GM19324 (cell line): ENCODE measurements around the gene METTL22.

Experiments used
- ATAC-seq: cut with Tn5 transposase; IDR thresholded peaks from one replicate; pipeline ENCODE4 v1.9.1; 2021; ENCODE audit warnings: mild to moderate bottlenecking, moderate library complexity; ENCODE audit not compliant: unreplicated experiment, low FRiP score

METTL22 gene

DNA sequence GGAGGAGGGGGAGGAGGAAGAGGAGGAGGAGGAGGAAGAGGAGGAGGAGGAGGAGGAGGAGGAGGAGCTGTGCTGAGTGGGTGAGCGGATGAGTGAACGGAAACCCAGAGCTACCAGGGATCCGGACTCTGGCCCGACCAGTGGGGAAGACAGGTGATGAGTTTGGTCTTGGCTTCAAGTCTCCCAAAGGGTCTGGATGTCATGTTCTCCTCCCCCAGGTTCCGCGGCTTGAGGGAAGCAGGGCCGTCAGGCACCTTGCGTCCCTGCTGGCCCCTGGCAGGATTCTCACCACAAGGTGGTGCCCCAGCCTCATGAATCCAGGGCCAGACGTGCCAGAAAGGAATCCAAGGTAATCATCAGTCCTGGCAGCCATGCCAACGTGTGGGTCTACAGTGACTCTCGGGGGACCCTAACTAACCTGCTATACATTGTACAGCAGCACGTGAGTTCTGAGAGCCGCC lies 39.4 kb downstream of the METTL22 start:
- ATAC-seq, result no peak

DNA sequence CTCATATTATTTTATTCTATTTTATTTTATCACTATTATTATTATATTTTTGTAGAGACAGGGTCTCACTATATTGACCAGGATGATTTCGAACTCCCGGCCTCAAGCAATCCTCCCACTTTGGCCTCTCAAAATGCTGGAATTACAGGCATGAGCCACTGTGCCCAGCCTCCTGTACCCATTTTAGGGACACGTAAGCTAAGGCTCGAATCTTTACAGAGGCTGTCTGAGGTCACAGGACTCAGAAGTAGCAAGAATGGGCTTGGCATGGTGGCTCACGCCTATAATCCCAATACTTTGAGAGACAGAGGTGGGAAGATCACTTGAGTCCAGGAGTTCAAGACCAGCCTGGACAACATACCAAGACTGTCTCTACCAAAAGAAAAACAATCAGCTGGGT lies 40.2 kb downstream of the METTL22 start:
- ATAC-seq, result no peak

DNA sequence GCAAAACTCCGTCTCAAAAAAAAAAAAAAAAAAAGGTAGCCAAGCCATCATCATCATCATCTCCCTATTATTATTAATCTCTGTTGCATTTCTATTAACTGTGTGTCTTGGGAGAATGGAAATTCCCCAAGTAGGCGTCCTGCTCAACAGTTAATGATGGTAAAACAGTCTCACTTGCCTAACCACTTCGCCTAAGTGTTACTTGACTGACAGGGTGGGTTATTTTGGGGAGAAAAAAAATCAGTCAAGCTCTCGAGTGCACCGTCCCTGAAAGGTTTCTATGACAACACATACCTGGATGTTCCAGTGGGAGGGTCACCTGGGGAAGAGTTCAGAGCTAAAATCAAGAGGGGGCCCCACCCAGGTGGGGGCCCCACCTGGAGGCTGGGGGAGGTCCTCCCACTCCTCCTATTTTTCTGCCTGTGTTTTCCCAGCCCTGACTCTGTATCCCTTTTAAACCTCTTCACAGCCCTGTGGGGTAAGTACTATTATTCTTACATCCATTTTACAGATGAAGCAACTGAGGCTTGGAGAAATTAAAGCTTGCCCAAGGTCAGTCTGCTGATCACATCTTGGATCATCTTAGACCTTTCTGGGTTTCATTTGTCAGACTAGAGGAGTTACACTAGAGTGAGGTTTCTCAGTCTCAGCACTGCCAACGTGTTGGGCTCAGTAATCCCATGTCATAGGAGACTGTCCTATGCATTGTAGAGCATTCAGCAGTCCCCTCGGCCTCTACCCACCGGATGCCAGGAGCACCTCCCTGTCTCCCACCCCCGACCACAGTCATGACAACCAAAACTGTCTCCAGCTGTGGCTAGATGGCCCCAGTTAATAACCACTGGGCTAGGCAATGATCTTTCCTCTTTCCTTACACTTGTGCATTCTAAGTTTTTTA lies 41.9 kb downstream of the METTL22 start:
- ATAC-seq, result no peak

DNA sequence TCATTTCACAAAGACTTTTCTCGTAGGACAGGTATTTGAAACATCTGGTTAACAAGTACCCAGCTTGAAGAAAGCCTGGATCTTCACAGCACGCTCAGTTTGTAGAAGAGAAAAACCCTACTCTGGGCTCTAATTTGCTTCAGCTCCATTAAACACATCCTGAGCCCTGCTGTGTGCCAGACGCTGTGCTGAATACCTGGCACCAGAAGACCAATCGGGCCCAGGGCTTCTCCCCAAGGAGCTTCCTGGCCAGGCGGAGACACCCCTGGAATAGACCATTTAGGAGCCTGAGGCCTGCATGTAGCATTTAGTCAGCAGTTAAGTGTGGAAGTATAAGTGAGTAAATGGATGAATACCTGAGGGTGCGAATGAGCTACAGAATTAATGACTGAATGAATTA lies 44.0 kb downstream of the METTL22 start:
- ATAC-seq, result no peak

DNA sequence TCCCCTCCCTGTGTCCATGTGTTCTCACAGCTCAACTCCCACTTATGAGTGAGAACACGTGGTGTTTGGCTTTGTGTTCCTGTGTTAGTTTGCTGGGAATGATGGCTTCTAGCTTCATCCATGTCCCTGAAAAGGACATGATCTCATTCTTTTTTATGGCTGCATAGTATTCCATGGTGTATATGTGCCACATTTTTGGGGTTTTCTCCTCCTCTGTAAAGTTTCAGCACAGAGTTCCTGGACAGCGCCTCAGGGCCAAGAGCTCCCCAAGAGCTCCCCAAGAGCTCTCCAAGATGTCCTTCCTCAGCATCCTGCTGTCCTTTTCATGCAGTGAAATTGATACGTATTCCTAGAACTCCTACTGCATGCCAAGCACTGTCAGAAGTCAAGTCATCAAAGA lies 46.0 kb downstream of the METTL22 start:
- no peak for ATAC-seq

DNA sequence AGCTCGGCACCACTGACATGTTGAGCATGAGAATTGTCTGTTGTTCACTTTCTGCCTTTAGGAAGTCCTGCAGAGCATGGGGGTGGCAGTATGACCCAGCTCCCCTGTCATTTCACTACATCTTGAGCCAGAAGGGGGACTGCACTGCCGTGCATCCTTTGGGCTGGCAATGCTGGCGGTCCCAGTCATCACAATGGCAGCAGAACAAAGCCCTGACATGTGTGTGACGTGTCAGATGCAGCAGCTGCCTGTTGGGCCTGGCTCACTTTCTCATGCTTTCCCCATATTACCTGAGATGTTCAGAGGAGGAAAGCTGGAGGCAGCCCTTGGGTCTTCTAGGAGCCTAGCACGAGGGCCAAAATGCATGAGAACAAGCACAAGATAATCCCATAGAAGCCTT lies 46.6 kb downstream of the METTL22 start:
- ATAC-seq, result no peak

DNA sequence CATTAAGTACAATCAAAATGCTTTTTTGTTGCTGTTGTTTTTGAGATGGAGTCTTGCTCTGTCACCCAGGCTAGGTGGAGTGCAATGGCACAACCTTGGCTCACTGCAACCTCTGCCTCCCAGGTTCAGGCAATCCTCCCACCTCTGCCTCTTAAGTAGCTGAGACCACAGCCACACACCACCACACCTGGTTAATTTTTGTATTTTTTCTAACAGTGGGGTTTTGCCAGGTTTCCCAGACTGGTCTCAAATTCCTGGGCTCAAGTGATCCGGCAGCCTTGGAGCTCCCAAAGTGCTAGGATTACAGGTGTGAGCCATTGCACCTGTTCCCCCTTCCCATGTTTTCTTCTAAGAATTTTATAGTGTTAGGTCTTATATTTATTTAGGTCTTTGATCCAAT lies 48.0 kb downstream of the METTL22 start:
- no peak for ATAC-seq

DNA sequence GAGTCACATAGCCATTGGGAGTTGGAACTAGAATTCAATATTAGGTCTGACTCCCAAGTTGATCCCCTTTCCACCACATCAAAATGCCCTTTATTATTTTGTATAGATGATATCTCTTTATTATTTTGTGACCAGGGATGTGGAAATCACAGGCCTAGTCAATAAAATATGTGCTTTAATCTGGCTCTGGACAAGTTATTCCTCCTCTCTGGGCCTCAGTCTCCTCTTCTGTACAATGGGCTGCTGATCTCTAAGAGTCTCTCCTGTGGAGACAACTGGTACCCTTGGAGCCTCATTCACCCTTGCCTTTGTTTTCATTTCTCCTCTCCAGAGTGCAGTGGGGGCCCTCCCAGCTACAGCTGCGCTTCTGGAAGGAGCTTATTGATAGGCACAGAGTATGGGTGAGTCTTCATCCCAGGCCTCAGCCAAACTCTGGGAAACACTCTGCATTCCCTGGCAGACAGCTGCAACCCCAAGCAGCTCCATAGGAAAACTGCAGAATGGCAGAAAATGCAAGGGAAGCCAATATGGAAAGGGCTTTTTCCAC lies 48.6 kb downstream of the METTL22 start:
- ATAC-seq, result no peak

DNA sequence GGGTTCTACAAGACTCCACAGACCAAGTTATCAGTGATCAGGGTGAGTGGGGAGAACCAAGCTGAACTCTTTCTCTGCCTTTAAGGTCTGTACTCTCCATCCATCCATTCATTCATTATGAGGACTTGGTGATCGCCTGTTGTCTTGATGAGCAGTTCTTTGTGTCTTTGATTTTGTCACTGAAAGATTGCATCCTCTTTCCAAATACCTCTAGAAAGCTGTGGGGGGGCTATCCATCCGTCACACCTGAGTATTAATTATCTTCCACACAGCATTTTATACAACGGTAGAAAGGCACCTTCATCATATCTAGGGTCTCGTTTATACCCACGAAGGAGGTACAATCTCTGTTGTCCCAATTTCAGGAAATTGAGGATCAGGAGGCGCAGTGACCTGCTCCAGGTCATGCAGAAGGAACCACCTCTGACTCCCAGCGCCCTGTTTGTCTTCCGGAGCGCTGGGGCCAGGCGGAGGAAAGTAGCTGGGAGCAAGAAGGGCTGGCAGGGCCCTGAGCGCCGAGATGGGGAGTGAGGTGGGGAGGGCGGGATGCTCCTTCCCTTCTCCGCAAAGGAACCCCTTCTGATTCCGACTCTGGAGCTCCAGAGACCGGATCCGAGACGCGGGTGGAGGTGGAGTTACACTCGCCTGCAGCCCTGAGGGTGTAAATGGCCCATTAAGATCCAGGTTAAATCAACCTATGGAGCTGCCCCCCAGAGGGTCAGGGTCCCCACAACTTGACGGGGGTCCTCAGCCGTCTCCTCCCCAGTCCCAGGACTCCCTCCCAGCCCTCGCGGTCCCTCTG lies 52.3 kb downstream of the METTL22 start:
- peak; percentile 29 for ATAC-seq

DNA sequence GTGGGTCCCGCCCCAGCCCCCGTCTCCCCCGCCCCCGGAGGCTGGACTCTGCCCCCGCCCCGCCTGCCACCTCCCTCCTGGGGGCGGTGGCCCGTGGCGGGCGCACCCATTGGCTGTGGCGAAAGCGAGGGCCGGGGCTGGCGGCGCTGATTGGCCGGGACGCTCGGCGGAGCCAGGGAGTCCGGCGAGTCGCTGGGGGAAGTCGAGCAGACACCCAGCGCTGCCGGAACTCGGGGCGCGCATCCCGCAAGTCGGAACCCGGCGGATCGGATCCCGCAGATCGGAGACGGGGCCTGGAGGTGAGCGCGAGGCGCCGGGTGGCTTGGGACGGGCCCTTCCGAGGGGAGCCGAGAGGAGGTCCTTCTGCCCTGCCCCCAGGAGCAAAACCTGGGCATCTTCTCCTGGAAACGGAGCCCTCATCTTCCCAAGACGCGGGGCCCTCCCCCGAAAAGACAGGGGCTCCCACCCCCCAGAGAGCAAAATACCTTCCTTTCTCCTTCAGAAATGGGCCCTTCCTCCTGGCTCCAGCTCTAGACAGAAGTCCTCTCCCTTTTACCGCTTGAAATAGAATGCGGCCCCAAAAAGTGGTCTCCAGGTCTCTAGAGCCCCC lies 53.0 kb downstream of the METTL22 start, which contains the start of gene ABAT:
TSS of gene ABAT (plus strand) at position 205 of the 610 bp plus-strand sequence. CDS start 61,123 bp downstream, outside the sequence.
- ATAC-seq, result peak; percentile 99

DNA sequence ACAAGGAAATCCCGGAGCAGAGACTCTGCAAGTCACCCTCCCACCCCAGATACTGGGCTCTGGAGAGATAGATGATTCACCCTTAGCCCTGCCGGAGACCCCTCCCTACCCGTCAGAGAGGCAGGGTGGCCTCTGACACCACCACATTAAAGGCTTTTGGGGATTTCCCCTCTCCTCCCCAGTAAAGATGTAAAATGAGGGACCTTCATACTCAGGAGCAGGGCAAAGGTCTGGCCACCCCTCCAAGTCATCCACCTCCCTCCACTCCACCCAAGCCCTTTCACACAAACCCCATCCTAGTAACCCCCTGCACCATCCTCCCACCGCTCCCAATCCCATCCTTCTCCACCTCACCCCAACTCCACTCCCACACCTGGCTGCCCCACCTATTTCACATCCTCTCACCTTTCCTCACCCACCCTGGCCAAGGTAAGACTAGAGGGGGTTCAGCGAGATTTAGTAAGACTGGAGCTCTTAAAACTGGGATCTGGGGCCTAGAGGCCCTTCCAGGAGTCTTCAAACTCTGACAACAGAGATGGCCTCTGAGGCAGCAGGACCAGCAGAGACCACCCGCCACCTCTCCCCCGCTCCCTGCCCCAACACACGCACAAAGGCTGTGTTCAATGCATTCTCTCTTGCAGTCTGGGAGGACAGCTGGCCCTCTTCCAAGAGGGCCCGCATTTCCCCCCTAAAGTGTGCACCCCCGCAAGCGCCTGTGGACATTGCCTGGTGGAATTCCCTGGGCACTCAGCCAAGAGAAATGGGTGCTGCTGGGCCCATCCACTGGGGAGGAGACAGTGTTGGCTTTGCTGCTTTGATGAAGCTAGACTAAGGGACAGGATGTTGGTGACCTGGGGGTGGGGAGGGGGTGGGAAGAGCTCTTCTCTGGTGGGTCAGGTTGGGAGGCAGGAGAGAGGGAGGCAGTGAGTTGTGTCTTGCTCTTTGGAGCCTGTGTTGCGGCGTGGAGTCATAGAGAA lies 54.0 kb downstream of the METTL22 start:
- ATAC-seq, result no peak

DNA sequence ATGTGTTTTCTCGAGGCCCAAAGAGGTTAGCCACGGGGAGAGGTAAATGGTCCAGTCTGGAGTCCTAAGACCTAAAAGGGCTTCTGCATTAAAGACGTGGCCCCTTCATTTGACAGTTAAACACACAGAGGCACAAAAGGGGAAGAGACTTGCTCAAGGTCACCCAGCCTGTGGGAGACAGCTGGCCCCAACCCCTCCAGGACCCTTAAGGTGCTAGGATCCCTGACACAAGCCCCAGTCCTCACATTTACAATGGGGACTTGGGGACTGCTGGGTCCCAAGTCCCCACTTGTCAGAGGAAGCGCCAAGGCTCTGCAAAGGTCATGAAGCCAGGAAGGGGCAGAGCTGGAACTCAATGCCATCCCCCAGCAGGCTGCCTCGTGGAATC lies 54.7 kb downstream of the METTL22 start:
- ATAC-seq, result no peak

DNA sequence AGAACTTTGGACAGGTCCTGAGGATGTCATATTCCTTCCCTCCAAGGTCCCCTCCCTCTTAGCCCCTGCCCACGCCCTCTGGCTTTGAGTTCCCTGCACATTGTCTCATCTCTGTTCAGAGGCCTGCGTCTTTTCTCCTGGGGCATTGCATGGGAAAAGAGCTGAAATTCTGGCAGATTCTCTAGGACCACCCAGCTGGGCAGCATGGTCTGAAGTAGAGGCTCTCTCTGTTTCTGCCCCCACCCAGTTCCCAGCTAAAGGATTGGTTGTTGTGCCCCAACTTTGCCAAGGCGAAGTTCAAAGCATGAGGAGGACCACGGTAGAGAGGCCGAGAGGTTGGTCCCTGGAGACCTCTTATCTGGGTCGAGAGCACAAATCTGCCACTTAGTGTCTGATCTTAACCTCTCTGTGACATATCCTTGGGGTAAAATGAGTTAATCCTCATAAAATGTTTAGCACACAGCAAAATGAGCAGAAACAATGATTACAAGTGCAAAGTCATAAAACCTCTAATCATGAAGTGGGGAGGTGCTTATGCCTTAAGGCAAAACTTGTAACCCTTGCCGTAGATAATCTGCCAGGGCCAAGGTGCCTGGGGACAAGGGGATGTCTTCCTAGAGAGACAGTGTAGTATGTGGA lies 55.4 kb downstream of the METTL22 start:
- no peak for ATAC-seq

DNA sequence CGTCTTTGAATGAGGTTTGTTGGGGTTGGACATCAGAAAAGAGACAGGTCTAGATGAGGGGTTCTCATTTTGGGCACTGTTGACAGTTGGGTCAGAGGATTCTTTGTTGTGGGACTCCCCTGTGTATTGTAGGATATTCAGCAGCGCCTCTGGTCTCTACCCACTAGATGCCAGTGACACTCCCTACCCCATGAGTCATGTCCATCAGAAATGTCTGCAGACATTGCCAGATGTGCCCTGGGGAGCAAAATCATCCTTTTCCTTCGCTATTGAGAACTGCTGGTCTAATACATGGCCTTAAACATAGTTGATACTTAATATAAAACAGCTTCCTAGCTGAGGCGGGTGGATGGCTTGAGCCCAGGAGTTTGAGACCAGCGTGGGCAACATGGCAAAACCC lies 56.0 kb downstream of the METTL22 start:
- ATAC-seq, result no peak

DNA sequence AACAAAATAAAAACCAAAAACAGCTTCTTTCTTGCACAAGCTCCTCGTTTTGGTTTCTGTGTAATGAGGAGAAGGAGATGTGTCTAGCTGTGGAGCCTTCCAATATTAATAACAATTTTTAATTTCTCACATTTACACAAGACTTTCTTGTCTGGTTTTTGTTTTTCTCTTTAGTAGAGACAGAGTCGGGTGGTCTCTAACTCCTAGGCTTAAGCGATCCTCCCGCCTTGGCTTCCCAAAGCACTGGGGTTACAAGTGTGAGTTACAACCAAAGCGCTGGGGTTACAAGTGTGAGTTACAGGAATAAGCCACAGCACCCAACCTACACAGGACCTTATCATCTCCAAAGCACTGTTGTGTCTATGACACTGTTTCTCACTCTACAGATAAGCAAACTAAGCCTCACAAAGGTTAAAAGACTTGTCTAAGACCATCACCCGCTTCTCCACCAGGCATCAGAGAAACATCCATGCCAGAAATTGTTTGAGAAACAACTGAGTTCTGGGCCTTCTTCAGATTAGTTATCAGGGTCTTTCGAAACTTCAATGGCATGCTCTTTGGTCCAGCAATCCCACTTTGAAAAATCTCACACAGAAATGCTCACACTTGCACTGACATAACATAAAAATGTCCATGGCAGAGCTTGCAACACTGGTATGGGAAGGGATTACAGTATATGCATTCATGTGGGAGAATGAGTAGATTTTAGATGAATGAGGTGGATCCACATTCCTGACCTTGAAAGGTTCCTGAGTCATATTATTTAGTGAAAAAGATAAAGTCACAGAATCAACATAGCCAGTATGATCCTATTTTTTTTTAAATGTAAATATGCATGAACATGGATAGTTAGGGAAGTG lies 56.8 kb downstream of the METTL22 start:
- no peak for ATAC-seq

DNA sequence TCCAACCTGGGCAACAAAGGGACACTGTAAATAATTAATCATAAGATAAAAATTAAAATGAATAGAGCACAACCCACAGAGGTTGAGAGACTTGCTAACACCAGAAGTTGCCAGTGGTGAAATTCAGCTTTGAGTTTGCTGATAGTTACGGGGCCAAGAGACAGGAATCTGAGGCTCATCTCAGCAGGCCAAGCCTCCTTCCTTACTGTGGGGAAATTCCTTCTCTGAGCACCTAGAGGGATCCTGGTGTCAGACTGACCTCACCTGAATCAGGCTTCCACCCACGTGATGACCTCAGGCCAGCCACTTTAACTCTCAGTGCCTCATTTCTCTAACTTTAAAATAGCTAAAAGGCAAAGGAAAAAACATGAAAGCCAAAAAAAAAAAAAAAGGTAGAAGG lies 57.7 kb downstream of the METTL22 start:
- ATAC-seq, result no peak

DNA sequence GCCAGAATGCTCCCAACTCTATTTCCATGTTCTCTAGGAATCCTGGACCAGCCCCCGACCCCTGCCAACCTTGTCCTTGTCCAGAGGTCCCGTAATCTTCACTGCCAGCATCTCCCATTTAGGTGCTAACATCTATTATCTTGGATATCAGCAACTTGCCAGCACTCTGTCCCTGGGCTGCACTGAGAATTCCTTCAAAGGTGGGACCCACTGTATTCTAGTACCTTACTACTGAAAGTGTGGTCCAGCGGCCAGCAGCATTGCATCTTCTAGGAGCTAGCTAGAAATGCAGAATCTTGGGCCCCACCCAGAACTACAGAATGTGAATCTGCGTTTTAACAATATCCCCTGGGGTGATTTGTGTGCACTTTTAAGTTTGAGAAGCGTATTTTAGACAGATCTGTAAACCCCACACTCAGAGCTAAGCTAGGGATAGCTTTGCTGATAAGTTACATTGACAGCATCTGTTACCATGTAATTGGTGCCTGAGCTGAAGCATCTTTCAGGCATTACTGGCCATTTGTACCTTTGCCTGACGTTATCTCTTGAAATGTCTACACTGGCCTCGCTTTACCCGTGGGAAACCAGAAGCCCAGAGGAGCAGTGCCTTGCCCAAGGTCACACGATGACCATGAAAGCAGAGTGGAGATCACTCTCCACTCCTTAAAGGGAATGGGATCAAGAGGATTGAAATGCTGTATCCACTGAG lies 61.2 kb downstream of the METTL22 start:
- no peak for ATAC-seq

DNA sequence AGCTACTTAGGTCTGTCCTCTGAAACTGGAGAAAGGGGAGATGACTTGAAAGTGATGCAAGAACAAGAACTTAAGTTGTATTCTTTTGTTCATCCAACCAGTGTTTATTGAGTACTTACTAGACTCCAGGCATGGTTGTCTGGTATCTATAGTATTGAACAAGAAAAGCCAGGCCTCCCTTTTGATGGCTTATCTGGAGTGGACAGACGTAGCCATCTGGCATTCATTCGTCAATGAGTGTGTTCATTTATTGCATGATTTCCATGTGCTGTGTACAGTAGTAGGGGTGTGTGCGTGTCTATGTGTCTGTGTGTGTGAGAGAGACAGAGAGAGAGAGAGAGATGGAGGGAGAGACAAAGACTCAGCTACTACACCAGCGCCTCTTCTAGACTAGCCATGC lies 62.1 kb downstream of the METTL22 start:
- no peak for ATAC-seq
